ENCODE data around the gene NEIL1.
"Not testable (repeated sequence)": the region's sequence is repeated elsewhere in the genome, so short reads cannot be mapped to it uniquely, and the experiment has no call there.

DNA sequence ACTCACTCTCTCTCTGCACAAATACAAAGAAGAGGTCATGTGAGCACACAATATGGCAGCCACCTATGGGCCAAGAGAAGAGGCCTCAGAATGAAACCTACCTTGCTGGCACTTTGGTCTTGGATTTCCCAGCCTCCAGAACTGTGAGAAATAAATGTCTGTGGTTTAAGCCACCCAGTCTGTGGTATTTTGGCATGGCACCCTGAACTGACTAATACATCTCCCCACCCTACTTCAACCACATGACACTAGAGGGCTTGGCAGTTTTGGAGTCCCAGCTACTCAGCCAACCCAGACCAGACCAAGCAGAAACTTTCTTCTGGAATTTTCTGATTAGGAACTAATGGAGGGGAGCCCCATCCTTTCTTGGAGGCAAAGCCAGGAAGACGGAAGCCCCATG is 34.3 kb upstream of the NEIL1 start:
- TF ChIP-seq, protein P1, sequence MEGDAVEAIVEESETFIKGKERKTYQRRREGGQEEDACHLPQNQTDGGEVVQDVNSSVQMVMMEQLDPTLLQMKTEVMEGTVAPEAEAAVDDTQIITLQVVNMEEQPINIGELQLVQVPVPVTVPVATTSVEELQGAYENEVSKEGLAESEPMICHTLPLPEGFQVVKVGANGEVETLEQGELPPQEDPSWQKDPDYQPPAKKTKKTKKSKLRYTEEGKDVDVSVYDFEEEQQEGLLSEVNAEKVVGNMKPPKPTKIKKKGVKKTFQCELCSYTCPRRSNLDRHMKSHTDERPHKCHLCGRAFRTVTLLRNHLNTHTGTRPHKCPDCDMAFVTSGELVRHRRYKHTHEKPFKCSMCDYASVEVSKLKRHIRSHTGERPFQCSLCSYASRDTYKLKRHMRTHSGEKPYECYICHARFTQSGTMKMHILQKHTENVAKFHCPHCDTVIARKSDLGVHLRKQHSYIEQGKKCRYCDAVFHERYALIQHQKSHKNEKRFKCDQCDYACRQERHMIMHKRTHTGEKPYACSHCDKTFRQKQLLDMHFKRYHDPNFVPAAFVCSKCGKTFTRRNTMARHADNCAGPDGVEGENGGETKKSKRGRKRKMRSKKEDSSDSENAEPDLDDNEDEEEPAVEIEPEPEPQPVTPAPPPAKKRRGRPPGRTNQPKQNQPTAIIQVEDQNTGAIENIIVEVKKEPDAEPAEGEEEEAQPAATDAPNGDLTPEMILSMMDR (IDR thresholded peaks at IDR 0.05 in 2 of 3, conservative IDR thresholded peaks at IDR 0.05 in 1 of 3; ENCODE audit: borderline replicate concordance in 1 of 3, insufficient read depth in 1 of 3, low read depth in 2 of 3, low read length in 2 of 3) = not testable (repeated sequence)
- not testable (repeated sequence) for TF ChIP-seq POLR2A (IDR thresholded peaks at IDR 0.05; ENCODE audit: borderline replicate concordance, extremely low read depth, insufficient read depth, insufficient read length); EZH2 (IDR thresholded peaks at IDR 0.05); CEBPB (IDR thresholded peaks at IDR 0.05; ENCODE audit: low read depth); SIN3A (IDR thresholded peaks at IDR 0.05; ENCODE audit: low read depth); YY1 (IDR thresholded peaks at IDR 0.05; ENCODE audit: extremely low read depth, insufficient replicate concordance, low read depth, low read length); ZNF274 (IDR thresholded peaks at IDR 0.05; ENCODE audit: low read depth, low read length); ZFX (IDR thresholded peaks at IDR 0.05)
- TF ChIP-seq, protein P2, sequence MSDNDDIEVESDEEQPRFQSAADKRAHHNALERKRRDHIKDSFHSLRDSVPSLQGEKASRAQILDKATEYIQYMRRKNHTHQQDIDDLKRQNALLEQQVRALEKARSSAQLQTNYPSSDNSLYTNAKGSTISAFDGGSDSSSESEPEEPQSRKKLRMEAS (IDR thresholded peaks at IDR 0.05) = not testable (repeated sequence)
- TF ChIP-seq, protein P3, sequence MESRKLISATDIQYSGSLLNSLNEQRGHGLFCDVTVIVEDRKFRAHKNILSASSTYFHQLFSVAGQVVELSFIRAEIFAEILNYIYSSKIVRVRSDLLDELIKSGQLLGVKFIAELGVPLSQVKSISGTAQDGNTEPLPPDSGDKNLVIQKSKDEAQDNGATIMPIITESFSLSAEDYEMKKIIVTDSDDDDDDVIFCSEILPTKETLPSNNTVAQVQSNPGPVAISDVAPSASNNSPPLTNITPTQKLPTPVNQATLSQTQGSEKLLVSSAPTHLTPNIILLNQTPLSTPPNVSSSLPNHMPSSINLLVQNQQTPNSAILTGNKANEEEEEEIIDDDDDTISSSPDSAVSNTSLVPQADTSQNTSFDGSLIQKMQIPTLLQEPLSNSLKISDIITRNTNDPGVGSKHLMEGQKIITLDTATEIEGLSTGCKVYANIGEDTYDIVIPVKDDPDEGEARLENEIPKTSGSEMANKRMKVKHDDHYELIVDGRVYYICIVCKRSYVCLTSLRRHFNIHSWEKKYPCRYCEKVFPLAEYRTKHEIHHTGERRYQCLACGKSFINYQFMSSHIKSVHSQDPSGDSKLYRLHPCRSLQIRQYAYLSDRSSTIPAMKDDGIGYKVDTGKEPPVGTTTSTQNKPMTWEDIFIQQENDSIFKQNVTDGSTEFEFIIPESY (IDR thresholded peaks at IDR 0.05; ENCODE audit: extremely low read depth, insufficient replicate concordance, low read length) = not testable (repeated sequence)
- TF ChIP-seq, protein P4, sequence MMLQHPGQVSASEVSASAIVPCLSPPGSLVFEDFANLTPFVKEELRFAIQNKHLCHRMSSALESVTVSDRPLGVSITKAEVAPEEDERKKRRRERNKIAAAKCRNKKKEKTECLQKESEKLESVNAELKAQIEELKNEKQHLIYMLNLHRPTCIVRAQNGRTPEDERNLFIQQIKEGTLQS (IDR thresholded peaks at IDR 0.05) = not testable (repeated sequence)
- TF ChIP-seq, protein P5, sequence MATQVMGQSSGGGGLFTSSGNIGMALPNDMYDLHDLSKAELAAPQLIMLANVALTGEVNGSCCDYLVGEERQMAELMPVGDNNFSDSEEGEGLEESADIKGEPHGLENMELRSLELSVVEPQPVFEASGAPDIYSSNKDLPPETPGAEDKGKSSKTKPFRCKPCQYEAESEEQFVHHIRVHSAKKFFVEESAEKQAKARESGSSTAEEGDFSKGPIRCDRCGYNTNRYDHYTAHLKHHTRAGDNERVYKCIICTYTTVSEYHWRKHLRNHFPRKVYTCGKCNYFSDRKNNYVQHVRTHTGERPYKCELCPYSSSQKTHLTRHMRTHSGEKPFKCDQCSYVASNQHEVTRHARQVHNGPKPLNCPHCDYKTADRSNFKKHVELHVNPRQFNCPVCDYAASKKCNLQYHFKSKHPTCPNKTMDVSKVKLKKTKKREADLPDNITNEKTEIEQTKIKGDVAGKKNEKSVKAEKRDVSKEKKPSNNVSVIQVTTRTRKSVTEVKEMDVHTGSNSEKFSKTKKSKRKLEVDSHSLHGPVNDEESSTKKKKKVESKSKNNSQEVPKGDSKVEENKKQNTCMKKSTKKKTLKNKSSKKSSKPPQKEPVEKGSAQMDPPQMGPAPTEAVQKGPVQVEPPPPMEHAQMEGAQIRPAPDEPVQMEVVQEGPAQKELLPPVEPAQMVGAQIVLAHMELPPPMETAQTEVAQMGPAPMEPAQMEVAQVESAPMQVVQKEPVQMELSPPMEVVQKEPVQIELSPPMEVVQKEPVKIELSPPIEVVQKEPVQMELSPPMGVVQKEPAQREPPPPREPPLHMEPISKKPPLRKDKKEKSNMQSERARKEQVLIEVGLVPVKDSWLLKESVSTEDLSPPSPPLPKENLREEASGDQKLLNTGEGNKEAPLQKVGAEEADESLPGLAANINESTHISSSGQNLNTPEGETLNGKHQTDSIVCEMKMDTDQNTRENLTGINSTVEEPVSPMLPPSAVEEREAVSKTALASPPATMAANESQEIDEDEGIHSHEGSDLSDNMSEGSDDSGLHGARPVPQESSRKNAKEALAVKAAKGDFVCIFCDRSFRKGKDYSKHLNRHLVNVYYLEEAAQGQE (IDR thresholded peaks at IDR 0.05; ENCODE audit: low read depth) = not testable (repeated sequence)
